Stimulated activated CD4-positive, alpha-beta T cell treated with anti-CD3 and anti-CD28 coated beads, Interleukin-4, amount 100 ng/mL, for 48 hours (primary cell): Measurements from ENCODE around the gene ADCY1.
"Not testable (repeated sequence)": the region's sequence is repeated elsewhere in the genome, so short reads cannot be mapped to it uniquely, and the experiment has no call there.

Source experiments
- DNase-seq, 2 donors: peaks; one replicate each; pipeline ENCODE4 v3.0.0-alpha.2; 2020; ENCODE audit warnings: low read depth in 2 of 2

Gene ADCY1

DNA sequence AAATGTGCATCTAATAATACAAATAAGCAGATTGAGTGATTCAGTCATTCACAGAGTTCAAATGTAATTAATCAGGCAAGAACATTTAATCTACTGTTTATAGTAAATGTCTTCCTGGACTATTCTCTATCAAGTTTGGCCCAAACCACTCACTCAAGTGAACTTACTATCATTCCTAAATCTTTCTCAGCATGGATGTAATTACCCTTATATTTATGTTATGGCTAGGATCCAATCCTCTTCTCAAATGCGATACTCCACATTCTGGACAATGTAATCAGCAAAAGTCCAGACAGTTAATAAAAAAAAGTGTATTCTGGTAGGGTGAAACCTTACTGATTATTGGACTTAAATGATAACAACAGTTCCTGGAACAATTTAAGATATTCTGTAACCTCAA is 185.3 kb downstream of the ADCY1 start:
- not testable (repeated sequence) for DNase-seq

DNA sequence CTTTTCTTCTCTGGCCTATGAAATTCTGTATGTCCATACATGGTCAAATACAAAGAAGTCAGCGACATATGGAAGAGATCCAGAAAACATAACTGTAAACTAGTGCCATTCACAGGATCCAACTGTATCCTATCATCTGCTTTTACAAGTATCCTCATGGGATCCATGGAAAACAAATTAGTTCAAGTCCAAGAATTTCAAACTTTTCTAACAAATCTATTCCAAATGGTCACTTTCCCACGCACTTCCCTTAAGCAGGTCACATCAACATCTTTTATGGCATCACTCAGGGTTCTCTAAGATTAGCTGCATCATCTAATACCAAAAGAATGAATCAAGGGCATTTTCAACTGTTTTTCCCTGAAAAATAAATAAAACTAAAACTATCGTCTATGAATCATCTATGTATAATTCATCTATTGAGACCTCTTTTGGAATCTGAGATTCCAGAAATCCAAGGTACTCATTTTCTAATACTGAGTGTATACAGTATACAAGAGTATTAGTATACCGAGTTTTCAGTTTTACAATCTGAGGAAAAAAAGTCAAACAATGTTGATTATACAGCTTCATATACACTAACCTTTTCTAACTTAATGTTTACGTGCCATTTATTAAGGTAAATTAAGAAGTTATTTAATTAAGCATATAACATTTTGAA is 187.5 kb downstream of the ADCY1 start:
- not testable (repeated sequence) for DNase-seq

DNA sequence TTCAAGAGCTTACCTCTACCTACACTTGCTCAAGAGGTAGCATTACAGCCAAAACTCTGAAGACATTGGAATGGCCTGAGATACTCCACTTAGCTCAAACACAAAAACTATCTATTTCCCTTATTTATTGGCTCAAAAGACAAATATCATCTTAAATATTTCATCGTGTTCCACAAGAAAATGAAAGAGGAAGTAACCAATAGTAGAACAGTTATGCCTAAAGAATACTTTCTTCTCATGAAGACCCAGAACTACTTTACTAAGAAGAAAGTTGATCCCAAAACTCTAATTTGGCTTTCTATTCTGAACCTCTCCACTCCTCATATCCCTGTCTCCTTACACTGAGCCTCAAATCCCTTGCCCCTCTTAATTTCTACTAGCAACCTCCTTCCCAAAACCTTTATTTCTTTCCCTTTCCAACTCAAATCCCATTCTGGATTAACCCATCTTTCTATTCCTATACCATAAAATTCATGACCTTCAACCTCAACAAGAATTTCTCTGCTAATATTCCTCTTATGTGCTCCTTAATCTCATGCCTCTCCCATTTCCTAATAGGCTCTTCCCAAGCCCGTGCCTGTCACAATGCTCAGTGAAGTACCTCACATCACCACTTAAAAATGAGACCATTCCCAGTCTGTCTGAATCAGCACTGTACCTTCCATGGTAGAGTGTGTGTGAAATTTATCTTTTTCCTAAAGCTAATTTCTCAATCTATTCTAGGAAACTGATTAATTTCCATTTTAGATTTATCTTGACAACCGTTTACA is 188.2 kb downstream of the ADCY1 start:
- DNase-seq: not testable (repeated sequence)

DNA sequence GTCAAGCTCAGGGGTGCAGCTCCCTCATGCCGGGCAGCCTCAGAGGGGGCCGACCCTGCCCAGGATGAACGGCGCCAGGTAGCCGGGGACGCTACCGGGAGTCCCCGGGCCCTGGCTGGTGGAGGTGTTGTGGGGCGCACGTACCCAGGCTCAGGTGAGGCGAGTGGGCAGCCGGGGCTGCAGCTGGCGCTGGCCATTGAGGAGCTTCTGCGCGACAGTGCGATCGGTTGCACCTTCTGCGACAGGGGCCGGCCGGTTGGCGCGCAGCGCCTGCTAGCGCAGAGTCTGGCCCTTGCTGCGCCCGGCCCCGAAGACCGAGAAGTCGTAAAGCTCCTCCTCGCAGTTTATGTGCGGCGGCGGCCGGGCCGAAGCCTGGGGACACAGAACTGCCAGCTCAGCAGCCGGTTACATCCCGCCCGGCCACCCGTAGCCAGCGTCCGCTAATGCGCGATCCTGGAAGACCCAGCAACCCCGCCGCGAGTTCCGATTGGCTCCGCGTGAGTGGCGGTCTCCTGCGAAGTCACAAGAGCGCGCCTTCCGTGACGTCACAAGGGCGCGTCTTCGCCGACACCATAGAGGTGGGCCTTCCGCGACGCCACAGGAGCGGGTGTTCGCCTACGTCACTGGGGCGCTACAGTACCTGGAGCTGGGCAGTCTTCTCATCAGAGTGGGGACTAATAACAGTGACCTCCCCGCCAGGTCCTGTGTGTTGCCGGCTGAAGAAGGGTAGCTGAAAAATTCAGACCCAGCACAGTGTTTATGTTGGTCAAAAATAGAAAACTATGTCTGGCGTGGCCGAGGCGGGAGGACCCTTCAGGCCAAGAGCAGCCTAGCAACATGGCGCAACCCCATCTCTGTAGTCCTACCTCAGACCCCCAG is 194.6 kb downstream of the ADCY1 start:
- peak; percentile 95 to 96 for DNase-seq

DNA sequence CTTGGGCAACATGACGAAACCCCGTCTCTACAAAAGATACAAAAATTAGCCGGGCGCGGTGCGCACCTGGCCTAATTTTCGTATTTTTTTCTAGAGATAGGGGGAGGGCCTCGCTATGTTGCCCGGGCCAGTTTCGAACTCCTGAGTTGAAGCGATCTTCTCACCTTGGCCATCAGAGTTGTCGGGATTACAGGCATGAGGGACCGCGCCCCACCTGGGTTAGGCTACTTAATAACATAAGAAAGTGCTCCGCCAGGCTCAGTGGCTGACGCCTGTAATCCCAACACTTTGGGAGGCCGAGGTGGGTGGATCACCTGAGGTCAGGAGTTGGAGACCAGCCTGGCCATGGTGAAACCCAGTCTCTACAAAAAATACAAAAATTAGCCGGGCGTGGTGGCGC is 195.5 kb downstream of the ADCY1 start:
- not testable (repeated sequence) for DNase-seq
